NCI-H128 (cell line): Measurements from ENCODE around the gene SLIT3.
"Not testable (repeated sequence)": the region's sequence is repeated elsewhere in the genome, so short reads cannot be mapped to it uniquely, and the experiment has no call there.

ENCODE experiments used
- DNase-seq: peaks from one replicate; lab custom pipeline; 2025; ENCODE audit not compliant: unreplicated experiment; lab: John Stamatoyannopoulos, UW

SLIT3 gene

GRCh38 chr5:169222934-169223594 is 77.9 kb downstream of the SLIT3 start:
- DNase-seq, result no peak

- no peak for DNase-seq
Measured at GRCh38 chr5:169221519-169221918, 79.4 kb downstream of the SLIT3 start.

- no peak for DNase-seq
Measured at GRCh38 chr5:169219961-169220360, 81.0 kb downstream of the SLIT3 start.

- no peak for DNase-seq
Measured at GRCh38 chr5:169219351-169219750, 81.6 kb downstream of the SLIT3 start.

- DNase-seq, result no peak
Measured at GRCh38 chr5:169218861-169219260, 82.1 kb downstream of the SLIT3 start.

- DNase-seq, result no peak
Measured at GRCh38 chr5:169218176-169218575, 82.8 kb downstream of the SLIT3 start.

GRCh38 chr5:169216866-169217265 is 84.1 kb downstream of the SLIT3 start:
- no peak for DNase-seq

GRCh38 chr5:169213479-169213878 is 87.5 kb downstream of the SLIT3 start:
- DNase-seq, result no peak

- DNase-seq, result not testable (repeated sequence)
Measured at GRCh38 chr5:169211761-169212160, 89.2 kb downstream of the SLIT3 start.

- DNase-seq, result no peak
Measured at GRCh38 chr5:169204788-169205400, 96.0 kb downstream of the SLIT3 start.

GRCh38 chr5:169202969-169203368 is 98.0 kb downstream of the SLIT3 start:
- DNase-seq, result no peak

GRCh38 chr5:169201597-169201996 is 99.3 kb downstream of the SLIT3 start:
- DNase-seq, result no peak

GRCh38 chr5:169200125-169200778 is 100.7 kb downstream of the SLIT3 start:
- no peak for DNase-seq

- DNase-seq, result no peak
Measured at GRCh38 chr5:169197343-169197742, 103.6 kb downstream of the SLIT3 start.

- no peak for DNase-seq
Measured at GRCh38 chr5:169196059-169196458, 104.9 kb downstream of the SLIT3 start.

- no peak for DNase-seq
Measured at GRCh38 chr5:169195601-169196000, 105.3 kb downstream of the SLIT3 start.

GRCh38 chr5:169192536-169192935 is 108.4 kb downstream of the SLIT3 start:
- DNase-seq, result no peak

- no peak for DNase-seq
Measured at GRCh38 chr5:169190849-169191248, 110.1 kb downstream of the SLIT3 start.

- no peak for DNase-seq
Measured at GRCh38 chr5:169185626-169186025, 115.3 kb downstream of the SLIT3 start.

- DNase-seq, result no peak
Measured at GRCh38 chr5:169183576-169183975, 117.4 kb downstream of the SLIT3 start.

- DNase-seq, result no peak
Measured at GRCh38 chr5:169182797-169183196, 118.1 kb downstream of the SLIT3 start.

- no peak for DNase-seq
Measured at GRCh38 chr5:169181814-169182213, 119.1 kb downstream of the SLIT3 start.
